Stimulated activated CD8-positive, alpha-beta memory T cell treated with anti-CD3 and anti-CD28 coated beads, Interleukin-12 subunit alpha, Interleukin-12 subunit beta, amount 100 ng/mL, for 24 hours (primary cell): Measurements from ENCODE around the gene SLC6A15.

Experiments used
- DNase-seq: peaks from one replicate; pipeline ENCODE4 v3.0.0-alpha.2; 2020; ENCODE audit errors: extremely low read depth

The SLC6A15 gene

DNA sequence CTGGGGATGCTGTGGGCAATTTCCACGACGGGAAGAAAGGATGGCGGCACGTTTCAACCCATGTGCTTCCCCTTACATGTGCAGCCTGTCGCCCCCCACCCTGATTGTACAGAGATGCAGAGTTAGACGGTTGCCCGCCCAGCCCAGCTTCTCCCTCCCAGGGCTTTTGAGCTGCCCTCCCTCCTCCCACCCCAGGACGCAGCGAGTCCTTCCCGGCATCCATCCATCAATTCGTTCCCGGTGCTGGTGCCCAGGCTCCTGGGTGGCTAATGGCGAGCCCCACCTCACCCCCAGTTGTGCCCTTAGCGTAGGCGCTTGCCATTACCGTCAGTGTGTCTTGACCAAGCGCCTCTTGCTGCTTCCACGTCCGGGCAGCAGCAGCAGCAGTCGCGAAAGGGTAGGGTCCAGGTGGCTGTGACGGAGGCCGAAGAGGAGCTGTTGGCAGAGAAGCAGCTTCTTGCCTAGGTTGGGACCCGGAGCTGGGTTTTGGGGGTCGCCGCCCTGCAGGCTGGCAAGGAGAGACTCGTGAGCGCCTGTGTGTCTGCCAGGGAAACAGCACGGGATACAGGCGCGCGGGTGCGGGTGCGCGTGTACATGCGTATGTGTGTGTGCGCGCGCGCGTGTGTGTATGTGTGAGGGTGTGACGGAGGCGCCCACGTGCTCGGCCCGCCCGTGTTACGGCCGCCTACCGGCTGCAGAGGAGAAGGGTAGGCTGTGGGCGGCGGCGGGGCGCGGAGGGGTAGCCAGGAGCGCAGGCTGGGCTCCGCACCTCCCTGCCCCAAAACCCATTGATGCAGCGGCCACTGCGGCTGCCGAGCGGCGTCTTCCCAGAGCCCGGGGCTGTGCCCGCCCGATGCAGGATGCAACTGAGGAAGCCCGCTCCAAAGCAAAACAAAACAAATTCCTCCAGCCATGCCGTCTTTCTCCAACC, at the start of gene SLC6A15:
SLC6A15 (minus strand) TSS at position 602 of the 931 bp plus-strand sequence. CDS start 20,679 bp downstream, outside the sequence.
- DNase-seq, result no peak

DNA sequence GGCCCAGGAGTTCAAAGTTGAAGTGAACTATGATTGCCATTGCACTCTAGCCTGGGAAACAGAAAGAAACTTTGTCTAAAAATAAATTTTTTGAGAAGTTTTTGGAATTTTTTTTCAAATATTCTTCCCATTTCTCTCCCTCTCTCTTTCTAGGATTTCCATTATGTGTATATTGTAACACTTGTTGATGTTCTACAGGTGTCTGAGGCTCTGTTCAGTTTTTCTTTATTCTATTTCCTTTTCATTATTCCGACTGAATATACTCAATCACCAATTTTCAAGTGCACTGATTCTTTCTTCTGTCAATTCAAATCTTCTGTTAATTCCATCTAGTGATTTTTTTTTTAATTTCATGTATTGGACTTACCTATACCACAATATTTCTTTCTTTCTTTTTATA, 48.3 kb upstream of the SLC6A15 start:
- no peak for DNase-seq

- DNase-seq, result no peak
These were observed 42.7 kb upstream of the SLC6A15 start for GRCh38 chr12:84955298-84955697.

DNA sequence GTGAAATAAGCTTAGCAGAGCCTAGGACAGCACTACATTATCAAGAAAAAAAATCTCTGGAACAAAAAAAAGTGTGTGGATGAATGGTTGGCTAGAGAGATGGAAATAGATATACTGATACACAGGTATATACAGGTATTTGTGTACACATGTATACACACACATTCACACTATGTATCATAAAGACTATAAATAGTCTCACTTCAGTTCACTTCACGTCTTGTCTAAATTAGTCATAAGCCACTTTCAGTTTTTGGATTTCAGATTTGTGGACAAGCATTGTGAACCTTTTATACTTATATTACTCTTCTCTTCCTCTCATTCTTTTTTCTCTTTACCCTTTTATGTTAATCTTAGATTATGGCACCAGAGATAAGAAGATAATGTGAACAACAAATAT, 41.8 kb upstream of the SLC6A15 start:
- no peak for DNase-seq

DNA sequence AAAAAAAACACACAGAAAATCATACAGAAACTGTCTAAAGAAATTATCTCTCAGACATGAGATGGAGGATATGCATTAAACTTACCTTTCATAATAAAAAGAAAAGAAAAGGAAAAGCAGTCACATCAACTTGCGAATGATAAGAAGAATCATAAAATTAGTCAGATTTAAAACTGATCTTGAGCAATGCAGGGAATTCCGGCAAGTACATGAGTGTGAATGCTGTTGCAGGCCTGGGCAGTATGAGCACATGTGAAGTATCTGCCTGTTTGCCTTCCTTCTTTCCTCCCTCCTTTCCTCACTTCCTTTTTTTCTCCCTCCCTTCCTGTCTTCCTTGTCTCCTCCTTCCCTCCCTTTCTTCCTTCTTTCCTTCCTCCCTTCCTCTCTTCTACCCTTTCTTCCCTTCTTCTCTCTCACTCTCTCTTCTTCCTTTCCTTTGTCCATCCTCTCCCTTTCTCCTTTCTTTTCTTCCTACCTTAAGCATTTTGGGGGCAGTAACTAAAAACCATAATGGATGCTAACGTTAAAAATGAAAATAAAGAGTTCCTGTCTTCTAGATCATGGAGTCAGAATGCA, 38.5 kb upstream of the SLC6A15 start:
- DNase-seq, result no peak

DNA sequence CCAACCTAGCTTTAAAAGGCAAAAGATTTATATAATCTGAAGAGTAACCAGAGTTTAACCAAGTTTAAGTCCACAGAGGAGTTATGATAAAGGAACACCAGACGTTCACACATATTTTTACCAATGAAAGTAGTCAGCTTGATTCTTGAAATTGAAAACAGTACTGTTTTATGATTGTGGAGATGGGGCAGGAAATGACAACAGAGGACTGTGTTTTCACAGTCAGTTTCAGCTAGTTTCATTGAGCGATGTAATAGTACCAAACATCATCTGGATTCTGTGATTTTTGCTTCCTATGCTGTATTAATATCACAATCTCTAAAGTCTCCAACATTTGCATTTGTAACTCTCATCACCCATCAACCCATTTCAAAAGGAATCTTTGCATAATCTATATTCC, 34.2 kb upstream of the SLC6A15 start:
- DNase-seq, result no peak

GRCh38 chr12:84937415-84937814, 24.8 kb upstream of the SLC6A15 start:
- no peak for DNase-seq

- DNase-seq, result no peak
These were observed 16.9 kb upstream of the SLC6A15 start for GRCh38 chr12:84929501-84929900.

GRCh38 chr12:84924981-84925380, 12.4 kb upstream of the SLC6A15 start:
- DNase-seq, result no peak

DNA sequence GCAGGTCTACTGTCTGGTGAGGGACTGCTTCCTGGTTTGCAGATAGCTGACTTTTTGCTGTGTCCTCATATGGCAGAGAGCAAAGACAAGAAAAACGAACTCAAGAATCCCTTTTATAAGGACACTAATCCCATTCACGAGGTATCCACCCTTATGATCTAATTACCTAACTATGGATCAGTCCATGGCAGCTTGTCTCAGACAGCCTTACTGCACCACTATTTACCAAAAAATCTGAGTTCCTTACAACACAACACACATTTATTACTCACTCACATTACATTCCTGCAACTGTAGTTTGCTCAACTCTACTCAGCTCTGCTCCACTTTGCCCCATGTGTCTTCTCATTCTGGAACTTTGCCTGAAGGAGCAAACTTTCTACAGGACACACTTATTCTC, 10.1 kb upstream of the SLC6A15 start:
- DNase-seq, result no peak

GRCh38 chr12:84920331-84920730, 7.7 kb upstream of the SLC6A15 start:
- DNase-seq, result no peak

GRCh38 chr12:84919271-84919670, 6.7 kb upstream of the SLC6A15 start:
- no peak for DNase-seq

- DNase-seq, result no peak
These were observed 523 bp upstream of the SLC6A15 start for GRCh38 chr12:84913129-84913515.

- no peak for DNase-seq
These were observed 1.1 kb downstream of the SLC6A15 start for GRCh38 chr12:84911271-84912197.

GRCh38 chr12:84910549-84911241, 1.9 kb downstream of the SLC6A15 start:
- DNase-seq, result no peak

GRCh38 chr12:84904051-84904450, 8.5 kb downstream of the SLC6A15 start:
- no peak for DNase-seq

GRCh38 chr12:84891106-84891838, 21.3 kb downstream of the SLC6A15 start:
- no peak for DNase-seq

GRCh38 chr12:84889818-84890217, 22.8 kb downstream of the SLC6A15 start:
- DNase-seq, result no peak

GRCh38 chr12:84888861-84889260, 23.7 kb downstream of the SLC6A15 start:
- no peak for DNase-seq

- DNase-seq, result no peak
These were observed 35.3 kb downstream of the SLC6A15 start for GRCh38 chr12:84877340-84877739.

GRCh38 chr12:84875241-84875640, 37.4 kb downstream of the SLC6A15 start:
- DNase-seq, result no peak
